ENCODE data around the gene SARS1.
A peak's percentile ranks its signal among the peaks of the same experiment; 100 is the strongest.

SARS1 gene

GRCh38 chr1:109193653-109194590 lies 19.8 kb upstream of the SARS1 start:
- peak; percentile 76 for TF ChIP-seq RAD21 (IDR thresholded peaks at IDR 0.05; ENCODE audit: low read depth)
- no peak for TF ChIP-seq USF1 (IDR thresholded peaks at IDR 0.05)

- TF ChIP-seq TAF1 (IDR thresholded peaks at IDR 0.05; ENCODE audit: low read depth) = no peak
- no peak for TF ChIP-seq EGR1 (IDR thresholded peaks at IDR 0.05)
- TF ChIP-seq TEAD4 (IDR thresholded peaks at IDR 0.05) = no peak
- no peak for TF ChIP-seq MAX (IDR thresholded peaks at IDR 0.05)
- TF ChIP-seq REST (IDR thresholded peaks at IDR 0.05; ENCODE audit: low read depth) = no peak
- no peak for TF ChIP-seq NFIC (IDR thresholded peaks at IDR 0.05)
- TF ChIP-seq TCF12 (IDR thresholded peaks at IDR 0.05; ENCODE audit: low read depth) = no peak
- TF ChIP-seq FOXM1 (IDR thresholded peaks at IDR 0.05; ENCODE audit: borderline replicate concordance, low read depth) = no peak
- TF ChIP-seq USF1 (IDR thresholded peaks at IDR 0.05) = no peak
- no peak for TF ChIP-seq EP300 (IDR thresholded peaks at IDR 0.05; ENCODE audit: borderline replicate concordance)
Observed at GRCh38 chr1:109197158-109198042, 16.3 kb upstream of the SARS1 start.

GRCh38 chr1:109198043-109198695 lies 15.5 kb upstream of the SARS1 start:
- no peak for TF ChIP-seq NFIC (IDR thresholded peaks at IDR 0.05)
- TF ChIP-seq CEBPB (IDR thresholded peaks at IDR 0.05) = no peak
- TF ChIP-seq RAD21 (IDR thresholded peaks at IDR 0.05; ENCODE audit: low read depth) = no peak
- no peak for TF ChIP-seq TCF12 (IDR thresholded peaks at IDR 0.05; ENCODE audit: low read depth)
- TF ChIP-seq YY1 (IDR thresholded peaks at IDR 0.05; ENCODE audit: low read depth) = no peak
- no peak for TF ChIP-seq EGR1 (IDR thresholded peaks at IDR 0.05)
- no peak for TF ChIP-seq TAF1 (IDR thresholded peaks at IDR 0.05; ENCODE audit: low read depth)
- no peak for TF ChIP-seq FOXM1 (IDR thresholded peaks at IDR 0.05; ENCODE audit: borderline replicate concordance, low read depth)
- TF ChIP-seq TEAD4 (IDR thresholded peaks at IDR 0.05) = no peak
- TF ChIP-seq ZBTB7A (IDR thresholded peaks at IDR 0.05; ENCODE audit: low read depth) = no peak
- no peak for TF ChIP-seq USF1 (IDR thresholded peaks at IDR 0.05)
- TF ChIP-seq REST (IDR thresholded peaks at IDR 0.05; ENCODE audit: low read depth) = no peak
- no peak for TF ChIP-seq EP300 (IDR thresholded peaks at IDR 0.05; ENCODE audit: borderline replicate concordance)
- no peak for TF ChIP-seq CREB1 (IDR thresholded peaks at IDR 0.05; ENCODE audit: low read depth)
- no peak for TF ChIP-seq MAX (IDR thresholded peaks at IDR 0.05)

- TF ChIP-seq USF1 (IDR thresholded peaks at IDR 0.05) (no peak), MAX (IDR thresholded peaks at IDR 0.05) (no peak), TEAD4 (IDR thresholded peaks at IDR 0.05) (no peak), TAF1 (IDR thresholded peaks at IDR 0.05; ENCODE audit: low read depth) (no peak)
Observed at GRCh38 chr1:109198745-109199144, 15.0 kb upstream of the SARS1 start.

All from Ishikawa (cell line).